Measurements from ENCODE around the gene C10orf71.
A peak's percentile ranks its signal among the peaks of the same experiment; 100 is the strongest.

Gene C10orf71

DNA sequence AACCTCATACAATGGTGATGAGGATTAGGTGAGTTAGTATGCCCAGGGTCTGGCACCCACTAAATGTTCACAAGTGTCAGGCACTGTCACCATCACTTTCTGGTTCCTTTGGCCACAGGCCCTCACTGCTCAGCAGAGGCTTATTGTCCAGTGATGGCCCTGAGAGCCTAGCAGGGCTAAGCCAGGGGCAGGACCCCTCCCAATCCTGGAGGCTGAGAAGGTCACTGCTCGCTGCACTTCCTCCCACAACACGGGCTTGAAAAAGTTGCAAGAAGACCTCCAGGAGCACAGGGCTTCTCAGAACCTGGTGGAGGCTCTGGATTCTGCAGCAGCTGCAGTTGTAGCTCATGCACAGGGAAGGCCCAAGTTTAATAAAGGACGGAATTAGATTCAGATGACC is 48.9 kb downstream of the C10orf71 start:
- DNase-seq = no peak

DNA sequence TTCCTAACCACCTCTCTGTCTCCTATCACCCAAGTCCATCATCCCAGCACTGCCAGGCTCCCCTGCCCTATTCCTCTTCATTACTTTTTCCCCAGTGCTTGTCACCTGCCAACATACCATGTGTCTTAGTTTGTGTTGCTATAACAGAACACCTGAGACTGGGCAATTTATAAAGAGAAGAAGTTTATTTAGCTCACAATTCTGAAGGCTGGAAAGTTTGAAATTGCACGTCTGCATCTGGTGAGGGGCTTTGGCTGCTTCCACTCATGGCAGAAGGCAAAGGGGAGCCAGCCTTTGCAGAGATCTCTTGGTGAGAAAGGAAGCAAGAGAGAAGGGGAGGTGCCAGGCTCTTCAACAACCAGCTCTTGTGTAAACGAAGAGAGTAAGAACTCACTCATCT is 49.6 kb downstream of the C10orf71 start:
- no peak for DNase-seq

GRCh38 chr10:49349390-49349789 is 50.4 kb downstream of the C10orf71 start:
- DNase-seq = no peak

DNA sequence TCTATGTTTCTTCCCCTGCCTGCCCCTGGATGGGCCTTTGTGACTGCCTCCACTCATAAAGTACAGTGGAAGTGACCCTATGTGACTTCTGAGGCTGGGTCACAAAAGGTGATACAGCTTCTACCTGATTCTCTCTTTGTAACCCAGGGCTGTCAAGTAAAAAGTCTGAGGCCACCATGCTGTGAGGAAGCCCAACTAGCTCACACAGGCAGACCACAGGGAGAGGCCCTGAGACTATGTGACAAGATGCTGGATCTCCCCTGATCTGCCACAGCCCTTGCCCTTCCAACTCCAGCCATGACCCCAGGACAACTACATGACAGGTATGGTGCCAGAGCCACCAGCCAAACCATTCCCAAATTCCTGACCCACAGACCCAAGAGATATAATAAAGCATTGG is 51.2 kb downstream of the C10orf71 start:
- no peak for DNase-seq

GRCh38 chr10:49350846-49351532 is 52.0 kb downstream of the C10orf71 start:
- DNase-seq = no peak

DNA sequence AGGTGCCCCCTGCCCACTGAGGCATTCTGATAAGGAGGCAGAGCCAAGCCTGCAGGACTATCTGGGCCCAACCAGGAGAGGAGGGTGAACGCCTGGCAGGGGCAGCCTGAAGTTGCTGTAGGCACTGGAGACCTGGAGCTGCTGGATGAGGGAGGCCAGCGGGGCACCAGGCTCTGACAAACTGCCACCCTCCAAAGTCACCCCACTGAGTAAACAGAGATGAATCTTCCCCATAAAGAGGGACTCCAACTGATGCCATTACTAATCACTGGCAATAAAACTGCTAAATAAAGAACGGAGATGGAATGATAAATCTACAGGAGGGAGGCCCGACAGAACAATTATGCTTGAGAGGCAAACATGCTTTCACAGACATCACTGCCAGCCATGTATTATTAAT is 52.7 kb downstream of the C10orf71 start:
- DNase-seq = no peak

- DNase-seq = no peak
Measured at GRCh38 chr10:49352323-49352722, 53.4 kb downstream of the C10orf71 start.

DNA sequence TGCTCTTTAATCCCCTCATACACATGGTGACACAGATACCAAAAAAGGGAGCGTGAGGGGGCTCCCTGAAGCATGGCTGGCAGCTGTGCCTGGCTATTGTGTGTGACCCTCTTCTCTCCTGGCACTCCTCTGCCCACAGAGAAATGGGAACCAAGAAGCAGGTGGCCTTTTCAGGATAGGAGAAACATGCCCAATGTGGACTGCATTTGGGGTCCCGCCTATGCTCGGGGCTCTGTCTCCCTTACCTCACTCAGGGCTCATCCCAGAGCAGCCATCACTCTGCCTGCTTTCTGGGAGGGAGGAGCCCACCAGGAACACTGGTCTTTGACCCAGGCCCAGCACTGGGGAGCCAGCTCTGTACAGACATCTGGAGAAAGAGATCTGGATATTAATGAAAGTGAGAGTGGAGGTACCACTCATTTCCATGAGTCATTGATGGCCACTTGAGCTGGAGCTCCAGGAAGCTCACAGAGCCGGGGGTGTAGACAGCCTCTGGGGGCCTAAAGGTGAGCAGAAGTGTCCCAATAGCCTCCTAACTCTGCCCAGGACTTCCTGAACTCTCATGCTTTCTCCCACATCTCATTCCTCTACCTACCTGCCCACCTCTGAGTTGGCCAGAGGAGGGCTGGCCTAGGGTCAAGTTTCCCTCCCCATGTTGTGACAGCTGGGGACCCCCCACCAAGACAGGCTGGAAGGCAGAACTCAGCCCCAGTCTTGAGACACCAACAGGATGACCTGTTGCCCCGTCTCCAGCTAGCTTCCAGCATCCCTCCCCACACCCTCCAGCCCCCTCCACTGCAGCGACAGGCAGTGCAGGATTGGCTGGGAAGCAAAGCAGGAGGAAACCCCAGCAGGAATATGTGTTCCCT is 54.3 kb downstream of the C10orf71 start:
- no peak for DNase-seq

- DNase-seq = no peak
Measured at GRCh38 chr10:49353895-49354566, 55.1 kb downstream of the C10orf71 start.

GRCh38 chr10:49354593-49354992 is 55.6 kb downstream of the C10orf71 start:
- no peak for DNase-seq

DNA sequence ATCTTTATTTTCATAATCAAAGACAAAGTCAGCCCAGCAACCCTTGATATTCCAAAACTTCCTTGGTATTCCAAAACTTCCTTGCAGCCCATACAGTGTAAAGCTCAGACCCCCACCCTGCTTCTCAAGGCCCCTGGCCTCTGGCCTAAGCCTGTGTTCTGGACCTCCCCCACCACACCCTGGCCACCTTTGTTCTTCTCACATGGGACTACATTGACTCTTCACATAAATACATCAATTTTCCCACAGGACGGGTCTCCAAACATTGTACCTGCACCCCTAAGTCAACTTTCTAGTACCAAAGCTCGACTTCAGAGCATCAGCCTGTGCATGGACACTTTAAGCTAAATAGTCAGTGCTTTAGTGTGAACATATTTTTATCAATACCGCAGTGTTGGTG is 56.3 kb downstream of the C10orf71 start:
- DNase-seq = no peak

GRCh38 chr10:49356181-49356580 is 57.2 kb downstream of the C10orf71 start:
- no peak for DNase-seq

DNA sequence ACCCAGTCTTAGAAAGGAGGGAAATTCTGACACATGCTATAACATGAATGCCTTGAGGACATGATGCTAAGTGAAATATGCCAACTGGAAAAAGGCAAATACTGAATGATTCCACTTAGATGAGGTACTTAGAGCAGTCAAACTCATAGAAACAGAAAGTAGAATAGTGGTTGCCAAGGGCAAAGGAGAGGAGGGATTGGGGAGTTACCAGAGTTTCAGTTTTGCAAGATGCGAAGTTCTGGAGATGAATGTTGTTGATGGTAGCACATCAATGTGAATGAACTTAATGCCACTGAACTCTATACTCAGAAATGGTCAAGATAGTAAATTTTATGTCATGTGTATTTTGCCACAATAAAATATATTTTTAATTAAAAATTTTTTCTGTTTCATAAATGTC is 58.0 kb downstream of the C10orf71 start:
- DNase-seq = no peak

DNA sequence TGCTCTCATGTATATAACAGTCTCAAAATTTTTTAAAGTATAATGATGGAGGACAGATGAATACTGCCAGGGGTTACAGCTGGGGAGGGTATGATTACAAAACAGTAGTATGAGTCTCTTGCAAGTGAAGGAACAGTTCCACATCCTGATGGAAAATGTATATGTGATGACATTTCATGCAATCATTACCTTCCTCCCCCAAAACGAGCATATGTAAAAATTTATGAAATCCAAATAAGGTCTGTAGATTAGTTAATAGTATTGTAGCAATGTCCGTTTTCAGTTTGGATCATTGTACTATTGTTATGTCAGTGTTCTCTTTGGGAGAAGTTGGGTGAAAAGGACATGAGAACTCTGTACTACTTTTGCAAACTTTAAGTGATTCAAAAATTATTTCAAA is 58.9 kb downstream of the C10orf71 start:
- DNase-seq = no peak

GRCh38 chr10:49359349-49360270 is 60.6 kb downstream of the C10orf71 start:
- DNase-seq = no peak

- DNase-seq = peak; percentile 30 to 33
Measured at GRCh38 chr10:49360271-49361177, 61.6 kb downstream of the C10orf71 start.

GRCh38 chr10:49361178-49361554 is 62.2 kb downstream of the C10orf71 start:
- DNase-seq = no peak

DNA sequence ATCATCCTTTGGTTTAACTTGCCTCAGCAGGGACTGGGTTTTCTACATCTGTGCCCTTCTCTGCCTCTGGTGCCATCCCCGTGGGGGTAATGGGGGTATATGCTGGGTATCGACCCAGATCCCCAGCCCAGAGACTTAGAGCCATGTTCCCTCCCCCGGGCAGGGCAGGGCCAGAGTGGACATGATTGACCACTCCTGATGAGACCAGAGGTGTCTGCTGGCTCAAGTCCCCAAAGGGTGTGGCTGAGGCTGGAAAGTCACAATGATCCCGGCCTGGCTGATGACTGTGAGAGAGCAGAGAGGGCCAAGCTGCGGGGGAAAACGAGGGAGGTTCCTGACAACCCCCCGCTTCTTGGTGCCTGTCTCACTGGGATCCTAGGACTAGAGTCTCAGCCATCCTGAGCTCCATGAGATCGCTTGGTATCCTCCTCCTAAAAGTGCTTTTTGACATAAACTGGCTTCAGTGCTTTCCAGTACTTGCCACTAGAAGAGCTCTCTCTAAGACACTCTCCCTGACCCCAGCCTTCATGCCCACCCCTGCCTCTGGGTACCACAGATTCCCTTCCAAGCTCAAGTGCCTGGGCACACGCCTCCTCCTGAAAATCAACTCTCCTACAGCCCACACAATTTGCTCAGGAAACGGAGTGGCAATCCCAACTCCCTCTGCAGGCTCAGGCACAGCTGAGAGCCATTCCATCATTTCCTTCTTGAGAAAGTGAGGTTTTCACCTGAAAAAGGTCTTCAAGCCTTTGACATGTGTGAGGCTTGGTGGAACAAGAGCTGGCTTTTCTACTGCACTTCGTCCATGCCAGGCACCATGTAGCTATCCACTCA is 63.0 kb downstream of the C10orf71 start:
- no peak for DNase-seq

- DNase-seq = no peak
Measured at GRCh38 chr10:49362596-49363260, 63.8 kb downstream of the C10orf71 start.

All from Kasumi-1 (cell line).